GM12892 (cell line): ENCODE measurements around the gene RNF133. TPM values are rescaled to one million over a fixed set of nuclear protein-coding genes. Genes with fewer than 3 reads are reported as not detected.

Source experiments
- DNase-seq: peaks from one replicate; pipeline ENCODE4 v3.0.0; 2011; ENCODE audit not compliant: insufficient read length
- FAIRE-seq: peaks from 2 replicates; lab custom pipeline; 2011; peaks lifted over from hg19 to GRCh38; lab: Jason Lieb, UNC
- POLR2A ChIP-seq: IDR thresholded peaks from 2 replicates; pipeline ENCODE4 v1.6.1; 2011; ENCODE audit warnings: low read depth, low read length, control low read depth
- POLR2AphosphoS5 ChIP-seq: IDR thresholded peaks from 2 replicates; pipeline ENCODE4 v1.6.1; 2011; ENCODE audit warnings: low read depth, low read length, control low read depth
- TAF1 ChIP-seq: IDR thresholded peaks from 2 replicates; pipeline ENCODE4 v1.6.1; 2011; ENCODE audit warnings: low read depth, mild to moderate bottlenecking, control low read depth, low read length, borderline replicate concordance
- polyA plus RNA-seq: library from polyadenylated mRNA; unstranded; fragments of >200 nt; gene quantifications from one replicate; pipeline ENCODE4 v1.2.1, GENCODE V29; 2012; ENCODE audit warnings: missing spikeins, inconsistent platforms; ENCODE audit not compliant: missing spikeins

The RNF133 gene
- polyA plus RNA-seq, result not detected

GRCh38 chr7:122699017-122699416 lies at the start of gene RNF133:
RNF133 (minus strand) TSS chr7:122699117; CDS start chr7:122698918, 199 bp downstream.
- FAIRE-seq, result no peak
- TF ChIP-seq TAF1 (no peak), POLR2A (no peak), POLR2AphosphoS5 (no peak)
- no peak for DNase-seq

GRCh38 chr7:122748195-122748594 lies 49.3 kb upstream of the RNF133 start:
- TF ChIP-seq POLR2A (no peak), POLR2AphosphoS5 (no peak), TAF1 (no peak)
- no peak for DNase-seq
- FAIRE-seq, result no peak

- no peak for DNase-seq
- FAIRE-seq, result no peak
- TF ChIP-seq POLR2A, result no peak
Observed at GRCh38 chr7:122746948-122747347, 48.0 kb upstream of the RNF133 start.

- TF ChIP-seq POLR2A, result no peak
- no peak for TF ChIP-seq POLR2AphosphoS5
- no peak for TF ChIP-seq TAF1
- FAIRE-seq, result no peak
- no peak for DNase-seq
Observed at GRCh38 chr7:122743211-122743610, 44.3 kb upstream of the RNF133 start.

GRCh38 chr7:122738947-122739346 lies 40.0 kb upstream of the RNF133 start:
- no peak for FAIRE-seq
- DNase-seq, result no peak
- TF ChIP-seq POLR2A (no peak), POLR2AphosphoS5 (no peak)

GRCh38 chr7:122736183-122736582 lies 37.3 kb upstream of the RNF133 start:
- no peak for DNase-seq
- no peak for FAIRE-seq

GRCh38 chr7:122727759-122728158 lies 28.8 kb upstream of the RNF133 start:
- TF ChIP-seq TAF1 (no peak), POLR2A (no peak), POLR2AphosphoS5 (no peak)
- FAIRE-seq (no peak), DNase-seq (no peak)

More at GRCh38 chr7:122736183-122736582, 37.3 kb upstream of the RNF133 start:
- TF ChIP-seq POLR2AphosphoS5, result no peak
- no peak for TF ChIP-seq POLR2A
- no peak for TF ChIP-seq TAF1

GRCh38 chr7:122727354-122727753 lies 28.4 kb upstream of the RNF133 start:
- FAIRE-seq, result no peak
- no peak for TF ChIP-seq POLR2A
- no peak for TF ChIP-seq POLR2AphosphoS5
- TF ChIP-seq TAF1, result no peak
- no peak for DNase-seq

GRCh38 chr7:122726881-122727280 lies 28.0 kb upstream of the RNF133 start:
- FAIRE-seq (no peak), DNase-seq (no peak)
- TF ChIP-seq POLR2AphosphoS5, result no peak
- no peak for TF ChIP-seq TAF1
- TF ChIP-seq POLR2A, result no peak

- no peak for TF ChIP-seq TAF1
- no peak for TF ChIP-seq POLR2AphosphoS5
- TF ChIP-seq POLR2A, result no peak
- DNase-seq (no peak), FAIRE-seq (no peak)
Observed at GRCh38 chr7:122724366-122724765, 25.4 kb upstream of the RNF133 start.

- TF ChIP-seq POLR2A, result no peak
- TF ChIP-seq POLR2AphosphoS5, result no peak
- no peak for TF ChIP-seq TAF1
- no peak for FAIRE-seq
- no peak for DNase-seq
Observed at GRCh38 chr7:122719010-122719578, 20.2 kb upstream of the RNF133 start.

- no peak for TF ChIP-seq POLR2AphosphoS5
- no peak for TF ChIP-seq TAF1
- no peak for TF ChIP-seq POLR2A
- DNase-seq, result no peak
- no peak for FAIRE-seq
Observed at GRCh38 chr7:122717356-122718089, 18.6 kb upstream of the RNF133 start.

- no peak for DNase-seq
- no peak for FAIRE-seq
- TF ChIP-seq POLR2AphosphoS5 (no peak), TAF1 (no peak), POLR2A (no peak)
Observed at GRCh38 chr7:122715183-122715582, 16.3 kb upstream of the RNF133 start.

- no peak for FAIRE-seq
- no peak for TF ChIP-seq POLR2A
- TF ChIP-seq TAF1, result no peak
- no peak for TF ChIP-seq POLR2AphosphoS5
- DNase-seq, result no peak
Observed at GRCh38 chr7:122710916-122711315, 12.0 kb upstream of the RNF133 start.
